Keratinocyte (primary cell): ENCODE results near the gene MED27. TPM values are rescaled to one million over a fixed set of nuclear protein-coding genes. Genes with fewer than 3 reads are reported as not detected.
A peak's percentile ranks its signal among the peaks of the same experiment; 100 is the strongest.

Source experiments
- DNase-seq: peaks from one replicate; pipeline ENCODE4 v3.0.0-alpha.2; 2011; ENCODE audit warnings: low read depth, missing footprints, low spot score
- FAIRE-seq: peaks from 2 replicates; lab custom pipeline; 2011; peaks lifted over from hg19 to GRCh38; lab: Jason Lieb, UNC
- H2AFZ ChIP-seq: 2 replicates; pipeline ENCODE4 v1.6.0; 2012; ENCODE audit warnings: low read length, control low read depth, inconsistent platforms; ENCODE audit not compliant: control insufficient read depth
- H3K27ac ChIP-seq: 2 replicates; pipeline ENCODE4 v1.5.1; 2011; ENCODE audit warnings: low read length; ENCODE audit not compliant: control insufficient read depth, insufficient read depth
- H3K27me3 ChIP-seq: 3 replicates; pipeline ENCODE4 v1.6.0; 2011; ENCODE audit warnings: low read length; ENCODE audit not compliant: control insufficient read depth, insufficient read depth; ENCODE audit errors: extremely low read depth
- H3K36me3 ChIP-seq, 2 experiments: 2 replicates in 1 of 2; 3 replicates in 1 of 2; pipeline ENCODE4 v1.5.1; 2011; ENCODE audit warnings: low read length in 2 of 2, mild to moderate bottlenecking in 1 of 2; ENCODE audit not compliant: control insufficient read depth in 2 of 2, insufficient read depth in 2 of 2; ENCODE audit errors: extremely low read depth in 1 of 2
- H3K4me1 ChIP-seq: 3 replicates; pipeline ENCODE4 v1.5.1; 2011; ENCODE audit warnings: low read length; ENCODE audit not compliant: control insufficient read depth, insufficient read depth; ENCODE audit errors: extremely low read depth
- H3K4me2 ChIP-seq: 3 replicates; pipeline ENCODE4 v1.6.0; 2011; ENCODE audit warnings: low read depth, low read length; ENCODE audit not compliant: control insufficient read depth, insufficient read depth; ENCODE audit errors: extremely low read depth
- H3K4me3 ChIP-seq, 3 experiments: fragments of 200-600 bp in 1 of 3; sonication (generic) in 1 of 3; 2 replicates in 2 of 3; 3 replicates in 1 of 3; pipeline ENCODE4 v1.5.1; 2011 to 2016; ENCODE audit warnings: low read length in 3 of 3, mild to moderate bottlenecking in 3 of 3, control low read depth in 2 of 3, inconsistent platforms in 1 of 3, low read depth in 1 of 3, mixed read lengths in 1 of 3, mixed run types in 1 of 3, moderate library complexity in 1 of 3; ENCODE audit not compliant: control insufficient read depth in 2 of 3, insufficient read depth in 2 of 3; ENCODE audit errors: extremely low read depth in 1 of 3
- H3K79me2 ChIP-seq: 2 replicates; pipeline ENCODE4 v1.6.0; 2012; ENCODE audit warnings: low read length; ENCODE audit not compliant: control insufficient read depth, insufficient read depth
- H3K9ac ChIP-seq: 3 replicates; pipeline ENCODE4 v1.6.0; 2011; ENCODE audit warnings: low read length; ENCODE audit not compliant: control insufficient read depth, insufficient read depth; ENCODE audit errors: extremely low read depth
- H3K9me1 ChIP-seq: 3 replicates; pipeline ENCODE4 v1.6.0; 2011; ENCODE audit warnings: low read length; ENCODE audit not compliant: control insufficient read depth, insufficient read depth; ENCODE audit errors: extremely low read depth
- H3K9me3 ChIP-seq: 2 replicates; pipeline ENCODE4 v1.5.1; 2012; ENCODE audit warnings: low read depth, low read length; ENCODE audit not compliant: control insufficient read depth
- H4K20me1 ChIP-seq: 3 replicates; pipeline ENCODE4 v1.6.0; 2011; ENCODE audit warnings: low read length; ENCODE audit not compliant: control insufficient read depth, insufficient read depth; ENCODE audit errors: extremely low read depth
- CTCF ChIP-seq, 3 experiments: IDR thresholded peaks in 1 of 3; conservative IDR thresholded peaks in 1 of 3; optimal IDR thresholded peaks in 1 of 3; 2 replicates in 2 of 3; 3 replicates in 1 of 3; pipeline versions ENCODE3 to v1.5.1; 2011; ENCODE audit warnings: low read length in 3 of 3, mild to moderate bottlenecking in 3 of 3, moderate library complexity in 2 of 3, control low read depth in 1 of 3, inconsistent platforms in 1 of 3; ENCODE audit not compliant: insufficient read depth in 2 of 3; ENCODE audit errors: extremely low read depth in 1 of 3
- EZH2 ChIP-seq: IDR thresholded peaks from one replicate; pipeline ENCODE4 v1.6.1; 2012; ENCODE audit warnings: inconsistent platforms, mild to moderate bottlenecking, low read length, moderate library complexity
- dilution Hi-C: fragments of 300-500 bp; cut with MboI; formaldehyde crosslinking; loops from one replicate; pipeline ENCODE4 v1.7.0; 2020; ENCODE audit warnings: low sequenced_read_pairs; ENCODE audit not compliant: extremely low pct_ligation_motif_present
- polyA plus RNA-seq, 5 experiments: library from polyadenylated mRNA; depleted of rRNA in 3 of 5; stranded (reverse) in 3 of 5; stranded (forward) in 1 of 5; unstranded in 1 of 5; fragments of >200 nt; gene quantifications; 1 replicate in 1 of 5; 2 replicates in 3 of 5; 3 replicates in 1 of 5; pipeline versions ENCODE4 v1.2.1 to v1.2.3, GENCODE V29; 2011 to 2012; ENCODE audit warnings: missing spikeins in 2 of 5, low read depth in 1 of 5, low replicate concordance in 1 of 5

The MED27 gene
- polyA plus RNA-seq, 1 donor (not counting 4 experiments of a cell fraction or from before 2014, with no cell fraction given) = 39.0 TPM

GRCh38 chr9:132078699-132079356 is 839 bp downstream of the MED27 start:
- no peaks in the 10 kb centered on the region for H3K9me1 ChIP-seq
- H3K36me3 ChIP-seq = peaks cover 0 to 8% of the 10 kb centered on the region in 2 experiments
- H3K79me2 ChIP-seq = peaks cover 52% of the 10 kb centered on the region
- peak overlapping the region; percentile 89 for H2AFZ ChIP-seq
- TF ChIP-seq CTCF (optimal IDR thresholded peaks at IDR 0.05 in 1 of 3, IDR thresholded peaks at IDR 0.05 in 1 of 3, conservative IDR thresholded peaks at IDR 0.05 in 1 of 3; ENCODE audit: extremely low read depth in 1 of 3, insufficient read depth in 2 of 3, low read length in 3 of 3) (no peak), EZH2 (no peak)
- peak overlapping the region; percentile 88 to 99 (median 92) for H3K4me3 ChIP-seq
- H3K4me2 ChIP-seq = peak overlapping the region; percentile 87
- DNase-seq (no peak), FAIRE-seq (no peak)
- peak overlapping the region; percentile 97 for H3K9ac ChIP-seq
- peak overlapping the region; percentile 89 for H3K27ac ChIP-seq
- dilution Hi-C loops = no loop called here
- no peaks in the 10 kb centered on the region for H3K9me3 ChIP-seq
- H4K20me1 ChIP-seq = no peaks in the 10 kb centered on the region
- H3K4me1 ChIP-seq = peaks cover 31% of the 10 kb centered on the region
- H3K27me3 ChIP-seq = no peaks in the 10 kb centered on the region

- DNase-seq (no peak), FAIRE-seq (peak; percentile 34)
- H3K9ac ChIP-seq = peak overlapping the region; percentile 97
- TF ChIP-seq EZH2 (no peak), CTCF (optimal IDR thresholded peaks at IDR 0.05 in 1 of 3, IDR thresholded peaks at IDR 0.05 in 1 of 3, conservative IDR thresholded peaks at IDR 0.05 in 1 of 3; ENCODE audit: extremely low read depth in 1 of 3, insufficient read depth in 2 of 3, low read length in 3 of 3) (no peak)
- H3K4me1 ChIP-seq = peaks cover 31% of the 10 kb centered on the region
- peaks cover 0 to 12% of the 10 kb centered on the region in 2 experiments for H3K36me3 ChIP-seq
- H3K4me2 ChIP-seq = peak overlapping the region; percentile 87
- peak overlapping the region; percentile 89 for H3K27ac ChIP-seq
- H4K20me1 ChIP-seq = no peaks in the 10 kb centered on the region
- H3K9me1 ChIP-seq = no peaks in the 10 kb centered on the region
- dilution Hi-C loops = no loop called here
- H3K4me3 ChIP-seq = peak overlapping the region; percentile 88 to 99 (median 92)
- no peak overlapping the region for H2AFZ ChIP-seq
- H3K27me3 ChIP-seq = no peaks in the 10 kb centered on the region
- H3K9me3 ChIP-seq = no peaks in the 10 kb centered on the region
- H3K79me2 ChIP-seq = peaks cover 58% of the 10 kb centered on the region
Observed at GRCh38 chr9:132077881-132078698, 1.6 kb downstream of the MED27 start.
